CD4-positive, alpha-beta T cell (primary cell): ENCODE measurements around the gene PTPMT1. TPM values are rescaled to one million over a fixed set of nuclear protein-coding genes. Genes with fewer than 3 reads are reported as not detected.

Experiments used
- ATAC-seq: fragments of 200-7000 bp; cut with Tn5 transposase; one replicate; pipeline ENCODE4 v1.10.0; 2022; ENCODE audit warnings: mild to moderate bottlenecking; ENCODE audit not compliant: poor library complexity
- CTCF ChIA-PET: fragments of 350-600 bp; sonication (Branson Sonifier 250); formaldehyde crosslinking; loops from one replicate; lab custom pipeline; 2021; ENCODE audit warnings: antibody characterized with exemption, inconsistent platforms; lab: Charles Lee
- POLR2A ChIA-PET: fragments of 350-600 bp; sonication (Branson Sonifier 250); formaldehyde crosslinking; loops from one replicate; lab custom pipeline; 2021; ENCODE audit warnings: antibody characterized with exemption, inconsistent platforms; lab: Charles Lee
- DNase-seq, 14 experiments: peaks; one replicate each; pipeline ENCODE4 v3.0.0-alpha.2; 2013 to 2020; ENCODE audit warnings: mixed read lengths in 2 of 14
- H3K27ac ChIP-seq, 2 donors: one replicate each; pipeline versions ENCODE4 v1.5.1 to v1.7.0; 2013; ENCODE audit warnings: low read length in 2 of 2, low read depth in 1 of 2, mild to moderate bottlenecking in 1 of 2
- H3K27me3 ChIP-seq, 2 experiments: 1 replicate in 1 of 2; 2 replicates in 1 of 2; pipeline versions ENCODE4 v1.6.1 to v1.7.0; 2013; ENCODE audit warnings: low read length in 2 of 2, control low read depth in 1 of 2, mild to moderate bottlenecking in 1 of 2, moderate library complexity in 1 of 2; ENCODE audit not compliant: insufficient read depth in 2 of 2, control insufficient read depth in 1 of 2
- H3K36me3 ChIP-seq: one replicate; pipeline ENCODE4 v1.6.1; 2013; ENCODE audit warnings: low read length, control low read depth; ENCODE audit not compliant: insufficient read depth
- H3K4me1 ChIP-seq: one replicate; pipeline ENCODE4 v1.6.1; 2013; ENCODE audit warnings: low read length, control low read depth; ENCODE audit not compliant: insufficient read depth
- H3K4me3 ChIP-seq: one replicate; pipeline ENCODE4 v1.5.1; 2013; ENCODE audit warnings: mild to moderate bottlenecking, low read length, moderate library complexity
- H3K9me3 ChIP-seq, 2 experiments: 1 replicate in 1 of 2; 2 replicates in 1 of 2; pipeline versions ENCODE4 v1.6.1 to v1.7.0; 2013; ENCODE audit warnings: low read length in 2 of 2, mild to moderate bottlenecking in 2 of 2, control low read depth in 1 of 2, moderate library complexity in 1 of 2; ENCODE audit not compliant: control insufficient read depth in 1 of 2, insufficient read depth in 1 of 2
- H3K27ac Mint-ChIP-seq: one replicate; pipeline ENCODE4 v1.8.0; 2020; ENCODE audit warnings: mixed read lengths
- H3K27me3 Mint-ChIP-seq: one replicate; pipeline ENCODE4 v1.8.0; 2021; ENCODE audit warnings: mixed read lengths
- H3K36me3 Mint-ChIP-seq: one replicate; pipeline ENCODE4 v1.8.0; 2021; ENCODE audit warnings: low read depth, mixed read lengths
- H3K4me1 Mint-ChIP-seq: one replicate; pipeline ENCODE4 v1.8.0; 2021; ENCODE audit warnings: low read depth, mixed read lengths
- H3K4me3 Mint-ChIP-seq: one replicate; pipeline ENCODE4 v1.8.0; 2020; ENCODE audit warnings: mild to moderate bottlenecking, mixed read lengths
- H3K9me3 Mint-ChIP-seq: one replicate; pipeline ENCODE4 v1.8.0; 2020; ENCODE audit warnings: mixed read lengths
- intact Hi-C, 2 experiments: fragments of 100-400 bp; cut with DNase I in 1 of 2; cut with micrococcal nuclease in 1 of 2; formaldehyde crosslinking; loops; one replicate each; pipeline versions ENCODE4 v1.15.1 to v1.9.0; 2023 to 2025; cut with DNase I, micrococcal nuclease
- total RNA-seq, 174 experiments: library from RNA in 2 of 174; stranded (reverse) in 2 of 174; gene quantifications; one replicate each; pipeline ENCODE4 v1.2.3 and lab custom pipeline; 2021 to 2026
- TF ChIP-seq, protein P1 (sequence below): fragments of 200-600 bp; IDR thresholded peaks from one replicate; pipeline ENCODE4 v1.8.0; 2022; ENCODE audit warnings: antibody characterized with exemption, mild to moderate bottlenecking

Gene PTPMT1
- total RNA-seq, 2 experiments from 2014 or later: 18.9 to 26.7 TPM

DNA sequence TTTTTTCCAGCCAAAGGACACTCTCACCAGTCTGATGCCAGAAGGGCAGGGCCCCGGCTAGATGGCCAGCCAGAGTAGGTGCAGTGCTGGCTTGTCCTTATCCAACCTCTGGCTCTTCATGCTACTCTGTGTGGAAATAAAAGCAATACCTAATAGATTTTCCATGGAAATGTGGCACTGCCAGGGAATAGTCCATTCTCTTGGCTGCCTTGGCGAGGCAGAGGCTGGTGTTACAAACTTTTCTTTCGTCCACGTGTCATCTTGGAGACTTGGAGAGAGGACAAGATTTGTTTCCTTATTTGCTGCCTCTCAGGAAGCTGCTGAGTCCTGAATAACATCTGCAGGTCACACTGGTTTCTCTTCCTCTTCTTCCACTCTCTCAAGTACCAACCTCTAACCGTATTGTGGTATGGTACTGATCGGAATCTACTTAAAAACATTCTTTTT, 46.0 kb downstream of the PTPMT1 start:
- peaks cover 2% of the 10 kb centered on the region for H3K4me1 ChIP-seq
- ATAC-seq (no peak), DNase-seq (peak in 1 of 14 experiments; percentile 14)
- no peaks in the 10 kb centered on the region for H3K36me3 ChIP-seq
- intact Hi-C loops: no loop called here
- no peaks in the 10 kb centered on the region for H3K9me3 ChIP-seq
- ChIA-PET POLR2A (no interaction called here), CTCF (no interaction called here)
- H3K27me3 ChIP-seq: no peaks in the 10 kb centered on the region
- H3K4me3 ChIP-seq: no peak overlapping the region
- no peaks in the 10 kb centered on the region for H3K4me1 Mint-ChIP-seq
- H3K27ac Mint-ChIP-seq: no peak overlapping the region
- no peak overlapping the region for H3K4me3 Mint-ChIP-seq
- no peaks in the 10 kb centered on the region for H3K9me3 Mint-ChIP-seq
- no peaks in the 10 kb centered on the region for H3K36me3 Mint-ChIP-seq
- no peak overlapping the region for H3K27ac ChIP-seq
- TF ChIP-seq, protein P1, sequence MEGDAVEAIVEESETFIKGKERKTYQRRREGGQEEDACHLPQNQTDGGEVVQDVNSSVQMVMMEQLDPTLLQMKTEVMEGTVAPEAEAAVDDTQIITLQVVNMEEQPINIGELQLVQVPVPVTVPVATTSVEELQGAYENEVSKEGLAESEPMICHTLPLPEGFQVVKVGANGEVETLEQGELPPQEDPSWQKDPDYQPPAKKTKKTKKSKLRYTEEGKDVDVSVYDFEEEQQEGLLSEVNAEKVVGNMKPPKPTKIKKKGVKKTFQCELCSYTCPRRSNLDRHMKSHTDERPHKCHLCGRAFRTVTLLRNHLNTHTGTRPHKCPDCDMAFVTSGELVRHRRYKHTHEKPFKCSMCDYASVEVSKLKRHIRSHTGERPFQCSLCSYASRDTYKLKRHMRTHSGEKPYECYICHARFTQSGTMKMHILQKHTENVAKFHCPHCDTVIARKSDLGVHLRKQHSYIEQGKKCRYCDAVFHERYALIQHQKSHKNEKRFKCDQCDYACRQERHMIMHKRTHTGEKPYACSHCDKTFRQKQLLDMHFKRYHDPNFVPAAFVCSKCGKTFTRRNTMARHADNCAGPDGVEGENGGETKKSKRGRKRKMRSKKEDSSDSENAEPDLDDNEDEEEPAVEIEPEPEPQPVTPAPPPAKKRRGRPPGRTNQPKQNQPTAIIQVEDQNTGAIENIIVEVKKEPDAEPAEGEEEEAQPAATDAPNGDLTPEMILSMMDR: no peak
- no peaks in the 10 kb centered on the region for H3K27me3 Mint-ChIP-seq

DNA sequence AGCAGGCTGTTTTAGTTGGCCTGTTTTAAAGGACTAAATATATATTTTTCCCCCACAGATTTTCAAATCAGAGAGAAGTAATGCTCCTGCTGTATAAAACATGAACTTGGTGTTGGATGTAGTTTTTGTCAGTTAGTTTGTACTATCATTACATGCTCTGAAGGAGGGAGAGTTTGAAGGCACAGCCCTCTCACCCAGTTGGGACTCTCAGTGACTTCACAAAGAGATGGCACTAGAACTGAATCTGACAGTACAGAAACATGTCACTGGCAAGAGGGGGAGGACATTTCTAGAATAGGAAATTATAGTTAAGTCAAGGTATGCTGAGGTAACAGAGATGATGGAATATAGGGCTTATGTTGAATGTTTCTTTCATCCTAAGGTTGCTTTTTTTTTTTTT, 49.9 kb downstream of the PTPMT1 start:
- DNase-seq (no peak), ATAC-seq (no peak)
- Mint-ChIP-seq H3K9me3 (no peaks in the 10 kb centered on the region), H3K27ac (no peak overlapping the region), H3K27me3 (no peaks in the 10 kb centered on the region), H3K4me3 (no peak overlapping the region), H3K36me3 (peaks cover 16% of the 10 kb centered on the region), H3K4me1 (no peaks in the 10 kb centered on the region)
- ChIA-PET CTCF (no interaction called here), POLR2A (no interaction called here)
- Histone ChIP-seq H3K27ac (no peak overlapping the region), H3K4me3 (no peak overlapping the region), H3K27me3 (no peaks in the 10 kb centered on the region), H3K9me3 (no peaks in the 10 kb centered on the region), H3K4me1 (peaks cover 2% of the 10 kb centered on the region), H3K36me3 (peaks cover 12% of the 10 kb centered on the region)
- intact Hi-C loops: no loop called here
- TF ChIP-seq, protein P1: no peak

DNA sequence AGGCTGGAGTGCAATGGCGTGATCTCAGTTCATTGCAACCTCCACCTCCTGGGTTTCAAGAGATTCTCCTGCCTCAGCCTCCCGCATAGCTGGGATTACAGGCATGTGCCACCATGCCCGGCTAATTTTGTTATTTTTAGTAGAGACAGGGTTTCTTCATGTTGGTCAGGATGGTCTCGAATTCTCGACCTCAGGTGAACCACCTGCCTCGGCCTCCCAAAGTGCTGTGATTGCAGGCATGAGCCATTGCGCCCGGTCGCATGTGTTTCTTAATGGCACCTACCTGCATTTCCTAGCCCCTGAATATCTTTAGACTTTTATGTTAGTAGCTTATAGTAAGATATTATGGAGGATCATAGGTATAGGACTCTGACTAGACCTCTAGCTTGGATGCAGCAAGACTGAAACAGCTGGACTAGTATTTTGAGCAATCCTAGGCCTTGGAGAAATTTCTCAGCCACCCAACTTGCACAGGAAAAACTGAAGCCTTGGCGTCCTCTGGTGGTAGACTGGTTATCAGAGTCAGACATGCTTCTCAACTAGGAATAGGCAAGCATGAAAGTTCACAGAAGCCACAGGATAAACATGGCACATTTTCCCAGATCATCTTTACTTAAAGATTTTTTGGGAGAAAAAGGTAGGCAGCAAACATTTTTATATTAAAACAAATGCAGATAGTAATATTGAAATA, 51.5 kb downstream of the PTPMT1 start:
- ATAC-seq (no peak), DNase-seq (peak in 3 of 14 experiments; percentile 11 to 35 (median 18))
- Histone ChIP-seq H3K36me3 (peaks cover 22% of the 10 kb centered on the region), H3K4me3 (no peak overlapping the region), H3K9me3 (no peaks in the 10 kb centered on the region), H3K27me3 (no peaks in the 10 kb centered on the region), H3K27ac (no peak overlapping the region), H3K4me1 (peaks cover 2% of the 10 kb centered on the region)
- Mint-ChIP-seq H3K9me3 (no peaks in the 10 kb centered on the region), H3K27ac (no peak overlapping the region), H3K4me1 (no peaks in the 10 kb centered on the region), H3K36me3 (peaks cover 28% of the 10 kb centered on the region), H3K4me3 (no peak overlapping the region), H3K27me3 (no peaks in the 10 kb centered on the region)
- TF ChIP-seq, protein P1: no peak
- ChIA-PET CTCF (no interaction called here), POLR2A (no interaction called here)
- intact Hi-C loops: no loop called here
